CD4-positive, CD25-positive, alpha-beta regulatory T cell (primary cell): ENCODE data around the gene PAK2. TPM values are rescaled to one million over a fixed set of nuclear protein-coding genes. Genes with fewer than 3 reads are reported as not detected.
"Not testable (repeated sequence)": the region's sequence is repeated elsewhere in the genome, so short reads cannot be mapped to it uniquely, and the experiment has no call there.

Experiments
- ATAC-seq, 2 donors: fragments of 150-1000 bp; cut with Tn5 transposase; one replicate each; pipeline ENCODE4 v1.10.0; 2021; ENCODE audit warnings: low read depth in 2 of 2, moderate number of reproducible peaks in 2 of 2, moderate library complexity in 1 of 2
- DNase-seq, 3 donors: peaks; one replicate each; pipeline versions ENCODE4 v3.0.0 to v3.0.0-alpha.2; 2012 to 2022; ENCODE audit warnings: mixed read lengths in 1 of 3
- H3K27ac ChIP-seq: one replicate; pipeline ENCODE4 v1.7.0; 2013; ENCODE audit warnings: mild to moderate bottlenecking, low read length; ENCODE audit not compliant: insufficient read depth, poor library complexity, severe bottlenecking
- H3K27me3 ChIP-seq: one replicate; pipeline ENCODE4 v1.7.0; 2013; ENCODE audit warnings: low read length; ENCODE audit not compliant: control insufficient read depth, insufficient read depth
- H3K36me3 ChIP-seq: one replicate; pipeline ENCODE4 v1.7.0; 2013; ENCODE audit warnings: mild to moderate bottlenecking, low read length, moderate library complexity; ENCODE audit not compliant: control insufficient read depth, insufficient read depth
- H3K4me1 ChIP-seq: 2 replicates; pipeline ENCODE4 v1.7.0; 2013; ENCODE audit warnings: mild to moderate bottlenecking, low read length; ENCODE audit not compliant: insufficient read depth, control insufficient read depth, poor library complexity, severe bottlenecking
- H3K4me3 ChIP-seq: one replicate; pipeline ENCODE4 v1.7.0; 2013; ENCODE audit warnings: low read depth, mild to moderate bottlenecking, low read length, moderate library complexity
- H3K9me3 ChIP-seq, 2 experiments: 1 replicate in 1 of 2; 2 replicates in 1 of 2; pipeline ENCODE4 v1.7.0; 2013; ENCODE audit warnings: low read length in 2 of 2, mild to moderate bottlenecking in 1 of 2, moderate library complexity in 1 of 2; ENCODE audit not compliant: control insufficient read depth in 2 of 2
- H3K27ac Mint-ChIP-seq, 3 donors: one replicate each; pipeline ENCODE4 v1.8.0; 2020 to 2022; ENCODE audit warnings: mild to moderate bottlenecking in 3 of 3, mixed read lengths in 3 of 3, moderate library complexity in 2 of 3
- H3K27me3 Mint-ChIP-seq: one replicate; pipeline ENCODE4 v1.8.0; 2022; ENCODE audit warnings: mild to moderate bottlenecking, mixed read lengths
- H3K36me3 Mint-ChIP-seq: one replicate; pipeline ENCODE4 v1.8.0; 2020; ENCODE audit warnings: mixed read lengths
- H3K4me1 Mint-ChIP-seq, 4 donors: one replicate each; pipeline ENCODE4 v1.8.0; 2020 to 2022; ENCODE audit warnings: mixed read lengths in 4 of 4, mild to moderate bottlenecking in 1 of 4
- H3K4me3 Mint-ChIP-seq, 4 donors: one replicate each; pipeline ENCODE4 v1.8.0; 2020 to 2022; ENCODE audit warnings: mild to moderate bottlenecking in 4 of 4, mixed read lengths in 4 of 4, moderate library complexity in 3 of 4
- H3K9me3 Mint-ChIP-seq, 7 donors: one replicate each; pipeline ENCODE4 v1.8.0; 2020 to 2022; ENCODE audit warnings: mixed read lengths in 7 of 7, mild to moderate bottlenecking in 3 of 7, moderate library complexity in 2 of 7
- polyA plus RNA-seq, 4 donors: library from polyadenylated mRNA; unstranded; fragments of 300-500 nt; fragmentation: Illumina TruSeq; gene quantifications; one replicate each; pipeline ENCODE4 v1.2.3, GENCODE V29; 2021
- total RNA-seq: library from RNA; stranded (reverse); gene quantifications from one replicate; pipeline ENCODE4 v1.2.3, GENCODE V29; 2022

The PAK2 gene
- total and polyA plus RNA-seq, 5 donors from 2014 or later = 37.5 to 83.7 (median 44.1) TPM

- H3K4me3 Mint-ChIP-seq, H3K36me3 Mint-ChIP-seq, ATAC-seq, H3K4me3 ChIP-seq, H3K4me1 ChIP-seq, H3K27me3 Mint-ChIP-seq, H3K4me1 Mint-ChIP-seq, DNase-seq, H3K27me3 ChIP-seq, H3K36me3 ChIP-seq, H3K9me3 ChIP-seq, H3K9me3 Mint-ChIP-seq, H3K27ac ChIP-seq, H3K27ac Mint-ChIP-seq: not testable (repeated sequence)
Observed at GRCh38 chr3:196863000-196863399, 123.3 kb downstream of the PAK2 start.

GRCh38 chr3:196867155-196867506 lies 127.5 kb downstream of the PAK2 start:
- DNase-seq = no peak
- H3K36me3 Mint-ChIP-seq = no peaks in the 10 kb centered on the region
- peaks cover 0 to 4% (median 0%) of the 10 kb centered on the region in 7 donors for H3K9me3 Mint-ChIP-seq
- Histone ChIP-seq H3K4me1 (peaks cover 25% of the 10 kb centered on the region), H3K4me3 (peak overlapping the region; percentile 81), H3K27ac (peak overlapping the region; percentile 93), H3K36me3 (peaks cover 5% of the 10 kb centered on the region), H3K27me3 (no peaks in the 10 kb centered on the region), H3K9me3 (peaks cover 0 to 4% of the 10 kb centered on the region in 2 experiments)
- peaks cover 0 to 31% (median 21%) of the 10 kb centered on the region in 4 donors for H3K4me1 Mint-ChIP-seq
- H3K27ac Mint-ChIP-seq = peak overlapping the region; percentile 90 to 96 (median 93)
- ATAC-seq = no peak
- peaks cover 6% of the 10 kb centered on the region for H3K27me3 Mint-ChIP-seq
- H3K4me3 Mint-ChIP-seq = peak overlapping the region; percentile 89 to 99 (median 93)

GRCh38 chr3:196867507-196868296 lies 128.0 kb downstream of the PAK2 start, which contains the start of gene SENP5:
Gene SENP5, plus strand, starts transcription at chr3:196867920. Its CDS starts 17,262 bp downstream, at chr3:196885182.
- peaks cover 6% of the 10 kb centered on the region for H3K27me3 Mint-ChIP-seq
- H3K4me1 Mint-ChIP-seq = peaks cover 0 to 36% (median 24%) of the 10 kb centered on the region in 4 donors
- peak; percentile 98 for ATAC-seq

GRCh38 chr3:196868297-196868661 lies 128.6 kb downstream of the PAK2 start:
- peaks cover 0 to 38% (median 26%) of the 10 kb centered on the region in 4 donors for H3K4me1 Mint-ChIP-seq
- DNase-seq = peak; percentile 1 to 35 (median 4)
- H3K9me3 Mint-ChIP-seq = no peaks in the 10 kb centered on the region

More at GRCh38 chr3:196867507-196868296, 128.0 kb downstream of the PAK2 start, which contains the start of gene SENP5:
- Mint-ChIP-seq H3K4me3 (peak within 1 kb of the TSS; percentile 96 to 99 (median 96)), H3K36me3 (no peaks in the 10 kb centered on the region), H3K9me3 (peaks cover 0 to 4% (median 0%) of the 10 kb centered on the region in 7 donors), H3K27ac (peak within 1 kb of the TSS; percentile 93 to 96 (median 96))
- peak within 1 kb of the TSS; percentile 88 for H3K4me3 ChIP-seq
- DNase-seq = peak; percentile 86 to 92 (median 87)
- H3K36me3 ChIP-seq = peaks cover 5% of the 10 kb centered on the region
- peaks cover 25% of the 10 kb centered on the region for H3K4me1 ChIP-seq
- peaks cover 0 to 4% of the 10 kb centered on the region in 2 experiments for H3K9me3 ChIP-seq
- H3K27me3 ChIP-seq = no peaks in the 10 kb centered on the region
- H3K27ac ChIP-seq = peak within 1 kb of the TSS; percentile 93

GRCh38 chr3:196872316-196872715 lies 132.7 kb downstream of the PAK2 start:
- Mint-ChIP-seq H3K4me3 (peak overlapping the region in 2 of 4 donors; percentile 4 to 81), H3K27me3 (no peaks in the 10 kb centered on the region), H3K27ac (no peak overlapping the region), H3K36me3 (no peaks in the 10 kb centered on the region), H3K9me3 (no peaks in the 10 kb centered on the region), H3K4me1 (peaks cover 10 to 54% (median 39%) of the 10 kb centered on the region in 4 donors)
- DNase-seq = no peak
- Histone ChIP-seq H3K27me3 (no peaks in the 10 kb centered on the region), H3K4me1 (peaks cover 22% of the 10 kb centered on the region), H3K9me3 (no peaks in the 10 kb centered on the region), H3K36me3 (peaks cover 8% of the 10 kb centered on the region), H3K27ac (no peak overlapping the region), H3K4me3 (no peak overlapping the region)
- ATAC-seq = no peak

More at GRCh38 chr3:196868297-196868661, 128.6 kb downstream of the PAK2 start:
- peak overlapping the region; percentile 96 to 99 (median 96) for H3K4me3 Mint-ChIP-seq
- Histone ChIP-seq H3K27ac (peak overlapping the region; percentile 93), H3K27me3 (no peaks in the 10 kb centered on the region), H3K4me1 (peaks cover 25% of the 10 kb centered on the region), H3K9me3 (no peaks in the 10 kb centered on the region), H3K36me3 (peaks cover 5% of the 10 kb centered on the region), H3K4me3 (peak overlapping the region; percentile 88)
- peak overlapping the region; percentile 93 to 96 (median 96) for H3K27ac Mint-ChIP-seq
- ATAC-seq = no peak
- H3K36me3 Mint-ChIP-seq = no peaks in the 10 kb centered on the region
- peaks cover 6% of the 10 kb centered on the region for H3K27me3 Mint-ChIP-seq

- H3K27me3 Mint-ChIP-seq, H3K27ac ChIP-seq, ATAC-seq, DNase-seq, H3K4me1 ChIP-seq, H3K9me3 ChIP-seq, H3K27me3 ChIP-seq, H3K36me3 Mint-ChIP-seq, H3K36me3 ChIP-seq, H3K4me3 ChIP-seq, H3K9me3 Mint-ChIP-seq: not testable (repeated sequence)
- Mint-ChIP-seq H3K27ac (peak overlapping the region in 2 of 3 donors; percentile 56 to 93), H3K4me1 (peaks cover 31 to 65% (median 50%) of the 10 kb centered on the region in 4 donors), H3K4me3 (peak overlapping the region in 2 of 4 donors; percentile 41 to 59)
Observed at GRCh38 chr3:196874511-196875094, 134.9 kb downstream of the PAK2 start.

GRCh38 chr3:196875258-196875657 lies 135.6 kb downstream of the PAK2 start:
- H3K4me1 ChIP-seq = no peaks in the 10 kb centered on the region
- no peaks in the 10 kb centered on the region for H3K27me3 Mint-ChIP-seq
- H3K9me3 Mint-ChIP-seq = no peaks in the 10 kb centered on the region
- H3K4me3 Mint-ChIP-seq = peak overlapping the region in 1 of 4 donors; percentile 59
- H3K9me3 ChIP-seq = no peaks in the 10 kb centered on the region
- no peak overlapping the region for H3K27ac Mint-ChIP-seq
- DNase-seq (no peak), ATAC-seq (no peak)
- H3K27me3 ChIP-seq = no peaks in the 10 kb centered on the region
- no peak overlapping the region for H3K27ac ChIP-seq
- peaks cover 10% of the 10 kb centered on the region for H3K36me3 ChIP-seq
- H3K4me3 ChIP-seq = no peak overlapping the region
- peaks cover 32 to 64% (median 46%) of the 10 kb centered on the region in 4 donors for H3K4me1 Mint-ChIP-seq
- H3K36me3 Mint-ChIP-seq = peaks cover 8% of the 10 kb centered on the region
